MM.1S (cell line): ENCODE data around the gene PMIS2.

Source experiments
- EZH2 ChIP-seq: fragments of 300-600 bp; sonication (generic); optimal IDR thresholded peaks from 2 replicates; pipeline ENCODE3; 2017; ENCODE audit warnings: low read depth, mild to moderate bottlenecking, antibody characterized with exemption, low read length, mixed read lengths
- TF ChIP-seq, protein P1 (sequence below): fragments of 300-600 bp; sonication (generic); IDR thresholded peaks from 2 replicates; pipeline ENCODE4 v1.5.1; 2016; ENCODE audit warnings: antibody characterized with exemption, low read length, mixed read lengths

- TF ChIP-seq EZH2, result no peak
- TF ChIP-seq, protein P1, sequence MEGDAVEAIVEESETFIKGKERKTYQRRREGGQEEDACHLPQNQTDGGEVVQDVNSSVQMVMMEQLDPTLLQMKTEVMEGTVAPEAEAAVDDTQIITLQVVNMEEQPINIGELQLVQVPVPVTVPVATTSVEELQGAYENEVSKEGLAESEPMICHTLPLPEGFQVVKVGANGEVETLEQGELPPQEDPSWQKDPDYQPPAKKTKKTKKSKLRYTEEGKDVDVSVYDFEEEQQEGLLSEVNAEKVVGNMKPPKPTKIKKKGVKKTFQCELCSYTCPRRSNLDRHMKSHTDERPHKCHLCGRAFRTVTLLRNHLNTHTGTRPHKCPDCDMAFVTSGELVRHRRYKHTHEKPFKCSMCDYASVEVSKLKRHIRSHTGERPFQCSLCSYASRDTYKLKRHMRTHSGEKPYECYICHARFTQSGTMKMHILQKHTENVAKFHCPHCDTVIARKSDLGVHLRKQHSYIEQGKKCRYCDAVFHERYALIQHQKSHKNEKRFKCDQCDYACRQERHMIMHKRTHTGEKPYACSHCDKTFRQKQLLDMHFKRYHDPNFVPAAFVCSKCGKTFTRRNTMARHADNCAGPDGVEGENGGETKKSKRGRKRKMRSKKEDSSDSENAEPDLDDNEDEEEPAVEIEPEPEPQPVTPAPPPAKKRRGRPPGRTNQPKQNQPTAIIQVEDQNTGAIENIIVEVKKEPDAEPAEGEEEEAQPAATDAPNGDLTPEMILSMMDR, result no peak
Observed at GRCh38 chr19:35546532-35546931, 39.4 kb upstream of the PMIS2 start.
